ENCODE results near the gene CREB3L2. TPM values are rescaled to one million over a fixed set of nuclear protein-coding genes. Genes with fewer than 3 reads are reported as not detected.

CREB3L2 gene
- total RNA-seq, 1 experiment from 2014 or later, result 49.8 TPM

DNA sequence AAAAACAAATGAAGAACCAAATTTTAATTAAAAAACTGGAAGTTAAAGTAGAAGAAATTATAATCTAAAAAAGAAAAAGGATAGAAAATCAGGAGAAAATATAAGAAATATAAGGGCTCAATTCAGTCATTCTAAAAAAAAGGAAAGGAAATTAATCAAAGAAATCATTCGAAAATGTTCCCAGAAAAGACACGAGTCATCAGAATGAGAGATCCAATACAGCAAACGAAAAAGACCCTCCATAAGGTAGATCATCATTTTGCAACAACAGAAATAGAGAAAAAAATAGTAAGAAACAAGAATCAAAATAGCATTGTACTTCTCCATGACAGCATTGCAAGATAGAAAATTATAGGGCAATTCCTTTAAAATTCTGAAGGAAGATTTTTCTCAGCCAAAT is 132.6 kb downstream of the CREB3L2 start:
- Histone ChIP-seq H3K4me3 (replicated peaks in 1 of 2; ENCODE audit: low read depth in 1 of 2, low read length in 2 of 2) (no peak overlapping the region), H2AFZ (ENCODE audit: low read depth, low read length, poor library complexity, severe bottlenecking) (no peak overlapping the region), H3K79me2 (ENCODE audit: insufficient read depth, low read length) (no peaks in the 10 kb centered on the region), H3K27ac (ENCODE audit: low read depth, low read length) (no peak overlapping the region), H3K9me3 (ENCODE audit: control insufficient read depth in 1 of 2, insufficient read depth in 1 of 2, low read depth in 1 of 2, low read length in 2 of 2) (peaks cover 4 to 8% of the 10 kb centered on the region in 2 experiments; a peak in 1 of 4 replicates), H3K27me3 (ENCODE audit: insufficient read depth, low read length) (no peaks in the 10 kb centered on the region), H3K4me1 (ENCODE audit: control insufficient read depth in 1 of 2, insufficient read depth in 2 of 2, low read length in 2 of 2) (no peaks in the 10 kb centered on the region), H4K20me1 (ENCODE audit: insufficient read depth) (no peaks in the 10 kb centered on the region), H3K9me2 (ENCODE audit: insufficient read depth) (no peaks in the 10 kb centered on the region), H3K36me3 (ENCODE audit: control insufficient read depth in 1 of 2, insufficient read depth in 2 of 2, low read length in 2 of 2) (no peaks in the 10 kb centered on the region), H3K4me2 (ENCODE audit: low read length) (no peak overlapping the region), H3K9ac (ENCODE audit: low read length) (no peak overlapping the region)
- ChIA-PET POLR2A (no interaction called here), RAD21 (ENCODE audit: low non-redundant PET in 1 of 2, low total read pairs in 2 of 2, uncharacterized antibody in 2 of 2, unreplicated experiment in 2 of 2) (no interaction called here), CTCF (no interaction called here)
- BruUV-seq (replicated peaks), result no TSS peak
- TF ChIP-seq ZFX (IDR thresholded peaks at IDR 0.05) (no peak), FOSL1 (IDR thresholded peaks at IDR 0.05; ENCODE audit: low read depth) (no peak), TCF7L2 (IDR thresholded peaks at IDR 0.05; ENCODE audit: borderline replicate concordance, extremely low read depth, insufficient read depth, insufficient read length) (no peak), SIN3A (IDR thresholded peaks at IDR 0.05; ENCODE audit: low read depth) (no peak), RAD21 (IDR thresholded peaks at IDR 0.05; ENCODE audit: low read depth) (no peak), CEBPB (IDR thresholded peaks at IDR 0.05; ENCODE audit: low read depth) (no peak), EGR1 (IDR thresholded peaks at IDR 0.05; ENCODE audit: low read depth) (no peak), ZNF274 (IDR thresholded peaks at IDR 0.05; ENCODE audit: low read depth, low read length) (no peak), SP1 (IDR thresholded peaks at IDR 0.05; ENCODE audit: low read depth) (no peak), POLR2A (IDR thresholded peaks at IDR 0.05; ENCODE audit: borderline replicate concordance, extremely low read depth, insufficient read depth, insufficient read length) (no peak), CBX3 (IDR thresholded peaks at IDR 0.05; ENCODE audit: low read depth) (no peak), ZBTB33 (IDR thresholded peaks at IDR 0.05; ENCODE audit: extremely low read depth, insufficient replicate concordance, low read length) (no peak)
- TF ChIP-seq, protein P1, sequence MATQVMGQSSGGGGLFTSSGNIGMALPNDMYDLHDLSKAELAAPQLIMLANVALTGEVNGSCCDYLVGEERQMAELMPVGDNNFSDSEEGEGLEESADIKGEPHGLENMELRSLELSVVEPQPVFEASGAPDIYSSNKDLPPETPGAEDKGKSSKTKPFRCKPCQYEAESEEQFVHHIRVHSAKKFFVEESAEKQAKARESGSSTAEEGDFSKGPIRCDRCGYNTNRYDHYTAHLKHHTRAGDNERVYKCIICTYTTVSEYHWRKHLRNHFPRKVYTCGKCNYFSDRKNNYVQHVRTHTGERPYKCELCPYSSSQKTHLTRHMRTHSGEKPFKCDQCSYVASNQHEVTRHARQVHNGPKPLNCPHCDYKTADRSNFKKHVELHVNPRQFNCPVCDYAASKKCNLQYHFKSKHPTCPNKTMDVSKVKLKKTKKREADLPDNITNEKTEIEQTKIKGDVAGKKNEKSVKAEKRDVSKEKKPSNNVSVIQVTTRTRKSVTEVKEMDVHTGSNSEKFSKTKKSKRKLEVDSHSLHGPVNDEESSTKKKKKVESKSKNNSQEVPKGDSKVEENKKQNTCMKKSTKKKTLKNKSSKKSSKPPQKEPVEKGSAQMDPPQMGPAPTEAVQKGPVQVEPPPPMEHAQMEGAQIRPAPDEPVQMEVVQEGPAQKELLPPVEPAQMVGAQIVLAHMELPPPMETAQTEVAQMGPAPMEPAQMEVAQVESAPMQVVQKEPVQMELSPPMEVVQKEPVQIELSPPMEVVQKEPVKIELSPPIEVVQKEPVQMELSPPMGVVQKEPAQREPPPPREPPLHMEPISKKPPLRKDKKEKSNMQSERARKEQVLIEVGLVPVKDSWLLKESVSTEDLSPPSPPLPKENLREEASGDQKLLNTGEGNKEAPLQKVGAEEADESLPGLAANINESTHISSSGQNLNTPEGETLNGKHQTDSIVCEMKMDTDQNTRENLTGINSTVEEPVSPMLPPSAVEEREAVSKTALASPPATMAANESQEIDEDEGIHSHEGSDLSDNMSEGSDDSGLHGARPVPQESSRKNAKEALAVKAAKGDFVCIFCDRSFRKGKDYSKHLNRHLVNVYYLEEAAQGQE (IDR thresholded peaks at IDR 0.05; ENCODE audit: low read depth), result no peak
- TF ChIP-seq, protein P2, sequence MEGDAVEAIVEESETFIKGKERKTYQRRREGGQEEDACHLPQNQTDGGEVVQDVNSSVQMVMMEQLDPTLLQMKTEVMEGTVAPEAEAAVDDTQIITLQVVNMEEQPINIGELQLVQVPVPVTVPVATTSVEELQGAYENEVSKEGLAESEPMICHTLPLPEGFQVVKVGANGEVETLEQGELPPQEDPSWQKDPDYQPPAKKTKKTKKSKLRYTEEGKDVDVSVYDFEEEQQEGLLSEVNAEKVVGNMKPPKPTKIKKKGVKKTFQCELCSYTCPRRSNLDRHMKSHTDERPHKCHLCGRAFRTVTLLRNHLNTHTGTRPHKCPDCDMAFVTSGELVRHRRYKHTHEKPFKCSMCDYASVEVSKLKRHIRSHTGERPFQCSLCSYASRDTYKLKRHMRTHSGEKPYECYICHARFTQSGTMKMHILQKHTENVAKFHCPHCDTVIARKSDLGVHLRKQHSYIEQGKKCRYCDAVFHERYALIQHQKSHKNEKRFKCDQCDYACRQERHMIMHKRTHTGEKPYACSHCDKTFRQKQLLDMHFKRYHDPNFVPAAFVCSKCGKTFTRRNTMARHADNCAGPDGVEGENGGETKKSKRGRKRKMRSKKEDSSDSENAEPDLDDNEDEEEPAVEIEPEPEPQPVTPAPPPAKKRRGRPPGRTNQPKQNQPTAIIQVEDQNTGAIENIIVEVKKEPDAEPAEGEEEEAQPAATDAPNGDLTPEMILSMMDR (IDR thresholded peaks at IDR 0.05 in 2 of 3, conservative IDR thresholded peaks at IDR 0.05 in 1 of 3; ENCODE audit: borderline replicate concordance in 1 of 3, insufficient read depth in 1 of 3, low read depth in 2 of 3, low read length in 2 of 3), result no peak
- TF ChIP-seq, protein P3, sequence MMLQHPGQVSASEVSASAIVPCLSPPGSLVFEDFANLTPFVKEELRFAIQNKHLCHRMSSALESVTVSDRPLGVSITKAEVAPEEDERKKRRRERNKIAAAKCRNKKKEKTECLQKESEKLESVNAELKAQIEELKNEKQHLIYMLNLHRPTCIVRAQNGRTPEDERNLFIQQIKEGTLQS (IDR thresholded peaks at IDR 0.05), result no peak
- ATAC-seq (no peak), DNase-seq (ENCODE audit: low read depth, low spot score) (no peak)
- intact Hi-C loops (cut with micrococcal nuclease), result no loop called here

All from HCT116 (cell line).